Tongue (tissue), 3 donors: Measurements from ENCODE around the gene CHST1. TPM values are rescaled to one million over a fixed set of nuclear protein-coding genes. Genes with fewer than 3 reads are reported as not detected.

Source experiments
- DNase-seq: peaks from one replicate; pipeline ENCODE4 v3.0.0-alpha.2; 2015
- small RNA-seq: library from RNA; depleted of rRNA; stranded (forward); fragments of <200 nt; gene quantifications from one replicate; pipeline ENCODE3, GENCODE V24; 2014; ENCODE audit warnings: low replicate concordance
- total RNA-seq: library from RNA; depleted of rRNA; stranded (reverse); fragments of >200 nt; gene quantifications from one replicate; pipeline ENCODE4 v1.2.3, GENCODE V29; 2014

Gene CHST1
- total RNA-seq, 1 donor from 2014 or later, result 5.6 TPM

- DNase-seq, result peak; percentile 41
Observed at GRCh38 chr11:45606514-45607281, 58.7 kb downstream of the CHST1 start.

GRCh38 chr11:45605051-45605450, 60.4 kb downstream of the CHST1 start:
- DNase-seq, result no peak

GRCh38 chr11:45603946-45604682, 61.3 kb downstream of the CHST1 start:
- no peak for DNase-seq

- no peak for DNase-seq
Observed at GRCh38 chr11:45599161-45599943, 66.1 kb downstream of the CHST1 start.

Small RNA genes within 50 kb of the gene (small RNA-seq; reads per million reads assigned to genes)
- not detected for gene MIR7154

Other genes with a start within 250 kb of the CHST1 start
- 6.3 TPM for gene SLC35C1, start 139.5 kb upstream of the CHST1 start, total RNA-seq
- gene CRY2, start 181.9 kb upstream of the CHST1 start, total RNA-seq, result 72.0 TPM
- gene MAPK8IP1, start 220.0 kb upstream of the CHST1 start, total RNA-seq, result 12.7 TPM
- gene FREY1, start 241.6 kb upstream of the CHST1 start, total RNA-seq, result not detected